ENCODE results near the gene OMD. TPM values are rescaled to one million over a fixed set of nuclear protein-coding genes. Genes with fewer than 3 reads are reported as not detected.

Gene OMD
- total and polyA plus RNA-seq, 5 donors from 2014 or later: 0.13 TPM; not detected in 4

GRCh38 chr9:92381775-92382174, 42.5 kb downstream of the OMD start:
- Mint-ChIP-seq H3K36me3 (peaks cover 6% of the 10 kb centered on the region), H3K4me3 (no peak overlapping the region), H3K9me3 (peaks cover 0 to 7% (median 0%) of the 10 kb centered on the region in 7 donors), H3K27ac (peak overlapping the region in 1 of 3 donors; percentile 72), H3K4me1 (peaks cover 15 to 25% (median 16%) of the 10 kb centered on the region in 4 donors), H3K27me3 (no peaks in the 10 kb centered on the region)
- Histone ChIP-seq H3K4me1 (ENCODE audit: control insufficient read depth, insufficient read depth, low read length, poor library complexity, severe bottlenecking) (peaks cover 8% of the 10 kb centered on the region), H3K36me3 (ENCODE audit: control insufficient read depth, insufficient read depth, low read length) (no peaks in the 10 kb centered on the region), H3K9me3 (ENCODE audit: control insufficient read depth in 2 of 2, low read length in 2 of 2) (no peaks in the 10 kb centered on the region), H3K27ac (ENCODE audit: insufficient read depth, low read length, poor library complexity, severe bottlenecking) (no peak overlapping the region), H3K27me3 (ENCODE audit: control insufficient read depth, insufficient read depth, low read length) (no peaks in the 10 kb centered on the region), H3K4me3 (ENCODE audit: low read depth, low read length) (no peak overlapping the region)
- DNase-seq: no peak
- ATAC-seq (ENCODE audit: low read depth in 2 of 2): no peak

GRCh38 chr9:92380603-92381002, 43.7 kb downstream of the OMD start:
- peaks cover 15 to 25% (median 16%) of the 10 kb centered on the region in 4 donors for H3K4me1 Mint-ChIP-seq

GRCh38 chr9:92378865-92379560, 45.3 kb downstream of the OMD start:
- Mint-ChIP-seq H3K27me3 (no peaks in the 10 kb centered on the region), H3K4me3 (peak overlapping the region in 3 of 4 donors; percentile 10 to 61 (median 16)), H3K27ac (peak overlapping the region in 2 of 3 donors; percentile 0 to 81), H3K36me3 (peaks cover 19% of the 10 kb centered on the region), H3K4me1 (peaks cover 15 to 29% (median 16%) of the 10 kb centered on the region in 4 donors), H3K9me3 (peaks cover 0 to 21% (median 9%) of the 10 kb centered on the region in 7 donors)
- Histone ChIP-seq H3K4me1 (ENCODE audit: control insufficient read depth, insufficient read depth, low read length, poor library complexity, severe bottlenecking) (peaks cover 8% of the 10 kb centered on the region), H3K4me3 (ENCODE audit: low read depth, low read length) (peak overlapping the region; percentile 32), H3K36me3 (ENCODE audit: control insufficient read depth, insufficient read depth, low read length) (no peaks in the 10 kb centered on the region), H3K27me3 (ENCODE audit: control insufficient read depth, insufficient read depth, low read length) (no peaks in the 10 kb centered on the region), H3K27ac (ENCODE audit: insufficient read depth, low read length, poor library complexity, severe bottlenecking) (no peak overlapping the region), H3K9me3 (ENCODE audit: control insufficient read depth in 2 of 2, low read length in 2 of 2) (no peaks in the 10 kb centered on the region)
- no peak for ATAC-seq (ENCODE audit: low read depth in 2 of 2)
- peak in 1 of 3 donors; percentile 34 for DNase-seq

More at GRCh38 chr9:92380603-92381002, 43.7 kb downstream of the OMD start:
- Histone ChIP-seq H3K27ac (ENCODE audit: insufficient read depth, low read length, poor library complexity, severe bottlenecking) (no peak overlapping the region), H3K36me3 (ENCODE audit: control insufficient read depth, insufficient read depth, low read length) (no peaks in the 10 kb centered on the region), H3K4me3 (ENCODE audit: low read depth, low read length) (no peak overlapping the region), H3K27me3 (ENCODE audit: control insufficient read depth, insufficient read depth, low read length) (no peaks in the 10 kb centered on the region), H3K9me3 (ENCODE audit: control insufficient read depth in 2 of 2, low read length in 2 of 2) (no peaks in the 10 kb centered on the region), H3K4me1 (ENCODE audit: control insufficient read depth, insufficient read depth, low read length, poor library complexity, severe bottlenecking) (peaks cover 8% of the 10 kb centered on the region)
- no peak overlapping the region for H3K4me3 Mint-ChIP-seq
- H3K36me3 Mint-ChIP-seq: peaks cover 15% of the 10 kb centered on the region
- ATAC-seq (ENCODE audit: low read depth in 2 of 2) (no peak), DNase-seq (no peak)
- H3K9me3 Mint-ChIP-seq: peaks cover 0 to 10% (median 5%) of the 10 kb centered on the region in 7 donors
- H3K27ac Mint-ChIP-seq: no peak overlapping the region
- H3K27me3 Mint-ChIP-seq: no peaks in the 10 kb centered on the region

- no peaks in the 10 kb centered on the region for H3K36me3 ChIP-seq (ENCODE audit: control insufficient read depth, insufficient read depth, low read length)
- peaks cover 11 to 29% (median 15%) of the 10 kb centered on the region in 4 donors for H3K4me1 Mint-ChIP-seq
- H3K36me3 Mint-ChIP-seq: peaks cover 16% of the 10 kb centered on the region
- H3K9me3 ChIP-seq (ENCODE audit: control insufficient read depth in 2 of 2, low read length in 2 of 2): peaks cover 4 to 8% of the 10 kb centered on the region in 2 experiments
- no peak overlapping the region for H3K27ac ChIP-seq (ENCODE audit: insufficient read depth, low read length, poor library complexity, severe bottlenecking)
- no peak overlapping the region for H3K4me3 Mint-ChIP-seq
- no peak overlapping the region for H3K27ac Mint-ChIP-seq
- peaks cover 8% of the 10 kb centered on the region for H3K4me1 ChIP-seq (ENCODE audit: control insufficient read depth, insufficient read depth, low read length, poor library complexity, severe bottlenecking)
- H3K4me3 ChIP-seq (ENCODE audit: low read depth, low read length): no peak overlapping the region
- H3K9me3 Mint-ChIP-seq: peaks cover 0 to 26% (median 11%) of the 10 kb centered on the region in 7 donors
- ATAC-seq (ENCODE audit: low read depth in 2 of 2): no peak
- no peaks in the 10 kb centered on the region for H3K27me3 Mint-ChIP-seq
- no peak for DNase-seq
- no peaks in the 10 kb centered on the region for H3K27me3 ChIP-seq (ENCODE audit: control insufficient read depth, insufficient read depth, low read length)
Measured at GRCh38 chr9:92377876-92378275, 46.4 kb downstream of the OMD start.

- peaks cover 0 to 34% (median 13%) of the 10 kb centered on the region in 7 donors for H3K9me3 Mint-ChIP-seq
- H3K4me3 ChIP-seq (ENCODE audit: low read depth, low read length): no peak overlapping the region
- no peak for ATAC-seq (ENCODE audit: low read depth in 2 of 2)
- no peak for DNase-seq
- H3K36me3 Mint-ChIP-seq: peaks cover 27% of the 10 kb centered on the region
- no peak overlapping the region for H3K27ac Mint-ChIP-seq
- no peaks in the 10 kb centered on the region for H3K36me3 ChIP-seq (ENCODE audit: control insufficient read depth, insufficient read depth, low read length)
- no peak overlapping the region for H3K4me3 Mint-ChIP-seq
- H3K27me3 ChIP-seq (ENCODE audit: control insufficient read depth, insufficient read depth, low read length): no peaks in the 10 kb centered on the region
- no peak overlapping the region for H3K27ac ChIP-seq (ENCODE audit: insufficient read depth, low read length, poor library complexity, severe bottlenecking)
- no peaks in the 10 kb centered on the region for H3K4me1 ChIP-seq (ENCODE audit: control insufficient read depth, insufficient read depth, low read length, poor library complexity, severe bottlenecking)
- H3K27me3 Mint-ChIP-seq: no peaks in the 10 kb centered on the region
- peaks cover 8 to 10% of the 10 kb centered on the region in 2 experiments for H3K9me3 ChIP-seq (ENCODE audit: control insufficient read depth in 2 of 2, low read length in 2 of 2)
- peaks cover 0 to 15% (median 3%) of the 10 kb centered on the region in 4 donors for H3K4me1 Mint-ChIP-seq
Measured at GRCh38 chr9:92373167-92373566, 51.1 kb downstream of the OMD start.

- H3K36me3 Mint-ChIP-seq: peaks cover 18% of the 10 kb centered on the region
- Histone ChIP-seq H3K27ac (ENCODE audit: insufficient read depth, low read length, poor library complexity, severe bottlenecking) (no peak overlapping the region), H3K27me3 (ENCODE audit: control insufficient read depth, insufficient read depth, low read length) (no peaks in the 10 kb centered on the region), H3K36me3 (ENCODE audit: control insufficient read depth, insufficient read depth, low read length) (no peaks in the 10 kb centered on the region), H3K4me1 (ENCODE audit: control insufficient read depth, insufficient read depth, low read length, poor library complexity, severe bottlenecking) (no peaks in the 10 kb centered on the region), H3K4me3 (ENCODE audit: low read depth, low read length) (no peak overlapping the region), H3K9me3 (ENCODE audit: control insufficient read depth in 2 of 2, low read length in 2 of 2) (peaks cover 8 to 10% of the 10 kb centered on the region in 2 experiments)
- DNase-seq: no peak
- H3K9me3 Mint-ChIP-seq: peaks cover 0 to 14% (median 4%) of the 10 kb centered on the region in 7 donors
- H3K27me3 Mint-ChIP-seq: no peaks in the 10 kb centered on the region
- H3K27ac Mint-ChIP-seq: no peak overlapping the region
- peaks cover 0 to 5% (median 3%) of the 10 kb centered on the region in 4 donors for H3K4me1 Mint-ChIP-seq
- no peak for ATAC-seq (ENCODE audit: low read depth in 2 of 2)
- no peak overlapping the region for H3K4me3 Mint-ChIP-seq
Measured at GRCh38 chr9:92369075-92369474, 55.2 kb downstream of the OMD start.

Data from CD4-positive, CD25-positive, alpha-beta regulatory T cell (primary cell).